GM12891 (cell line): ENCODE data around the gene TMEM178B.
"Not testable (repeated sequence)": the region's sequence is repeated elsewhere in the genome, so short reads cannot be mapped to it uniquely, and the experiment has no call there.

Experiments
- POLR2A ChIP-seq: IDR thresholded peaks from 2 replicates; pipeline ENCODE4 v1.6.1; 2011; ENCODE audit warnings: low read depth, low read length, control low read depth
- POLR2AphosphoS5 ChIP-seq: IDR thresholded peaks from 2 replicates; pipeline ENCODE4 v1.6.1; 2011; ENCODE audit warnings: low read depth, low read length, control low read depth
- POU2F2 ChIP-seq: IDR thresholded peaks from 2 replicates; pipeline ENCODE4 v1.6.1; 2011; ENCODE audit warnings: low read depth, mild to moderate bottlenecking, control low read depth, low read length, moderate library complexity
- TAF1 ChIP-seq: IDR thresholded peaks from 2 replicates; pipeline ENCODE4 v1.6.1; 2011; ENCODE audit warnings: low read depth, low read length, control low read depth

DNA sequence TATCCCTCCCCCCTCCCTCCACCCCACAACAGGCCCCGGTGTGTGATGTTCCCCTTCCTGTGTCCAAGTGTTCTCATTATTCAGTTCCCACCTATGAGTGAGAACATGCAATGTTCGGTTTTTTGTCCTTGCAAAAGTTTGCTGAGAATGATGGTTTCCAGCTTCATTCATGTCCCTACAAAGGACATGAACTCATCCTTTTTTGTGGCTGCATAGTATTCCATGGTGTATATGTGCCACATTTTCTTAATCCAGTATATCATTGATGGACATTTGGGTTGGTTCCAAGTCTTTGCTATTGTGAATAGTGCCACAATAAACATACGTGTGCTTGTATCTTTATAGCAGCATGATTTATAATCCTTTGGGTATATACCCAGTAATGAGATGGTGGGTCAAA is 309.5 kb downstream of the TMEM178B start:
- TF ChIP-seq POLR2A, POLR2AphosphoS5, POU2F2, TAF1: not testable (repeated sequence)
